Muscle of leg (tissue), 11 donors: ENCODE results near the gene INPP4B. TPM values are rescaled to one million over a fixed set of nuclear protein-coding genes. Genes with fewer than 3 reads are reported as not detected.

Experiments used
- DNase-seq: peaks from one replicate; pipeline ENCODE4 v3.0.0; 2013
- H3K27ac ChIP-seq: one replicate; pipeline ENCODE4 v1.5.1; 2013; ENCODE audit warnings: mild to moderate bottlenecking, low read length, control low read depth
- H3K27me3 ChIP-seq: one replicate; pipeline ENCODE4 v1.6.1; 2013; ENCODE audit warnings: low read length; ENCODE audit not compliant: control insufficient read depth, insufficient read depth
- H3K36me3 ChIP-seq: one replicate; pipeline ENCODE4 v1.6.1; 2013; ENCODE audit warnings: low read length; ENCODE audit not compliant: control insufficient read depth, insufficient read depth
- H3K4me1 ChIP-seq: one replicate; pipeline ENCODE4 v1.6.1; 2013; ENCODE audit warnings: low read length; ENCODE audit not compliant: control insufficient read depth, insufficient read depth
- H3K4me3 ChIP-seq: one replicate; pipeline ENCODE4 v1.5.1; 2013; ENCODE audit warnings: low read length, control low read depth
- H3K9me3 ChIP-seq: replicated peaks from 2 replicates; pipeline ENCODE4 v1.6.1; 2013; ENCODE audit warnings: low read depth, low read length; ENCODE audit not compliant: control insufficient read depth
- WGBS: methylation state at CpG from one replicate; pipeline ENCODE4 v1.1.5; 2013; ENCODE audit warnings: missing lambda C conversion rate; ENCODE audit not compliant: insufficient coverage; 5-methylcytosine and 5-hydroxymethylcytosine counted together
- polyA plus RNA-seq, 8 donors: library from polyadenylated mRNA; unstranded; fragments of 120-200 nt; gene quantifications; one replicate each; pipeline versions ENCODE4 v1.2.1 to v1.2.3, GENCODE V29; 2013; ENCODE audit warnings: inconsistent platforms in 1 of 8, low replicate concordance in 1 of 8; ENCODE audit not compliant: insufficient read length in 8 of 8, insufficient read depth in 1 of 8
- total RNA-seq: library from RNA; stranded (reverse); fragments of 120-200 nt; gene quantifications from one replicate; pipeline ENCODE4 v1.2.4, GENCODE V29; 2013

The INPP4B gene
- total and polyA plus RNA-seq, 9 donors, result 15.7 to 55.1 (median 30.6) TPM

- Histone ChIP-seq H3K4me1 (no peaks in the 10 kb centered on the region), H3K4me3 (no peak overlapping the region), H3K27me3 (no peaks in the 10 kb centered on the region), H3K27ac (no peak overlapping the region), H3K36me3 (no peaks in the 10 kb centered on the region), H3K9me3 (no peaks in the 10 kb centered on the region)
- 68% methylated on average over 5 of the region's 5 CpGs for WGBS
- DNase-seq, result peak; percentile 5
Measured at GRCh38 chr4:142473218-142473959, 372.7 kb downstream of the INPP4B start.

- no peaks in the 10 kb centered on the region for H3K9me3 ChIP-seq
- no peak overlapping the region for H3K27ac ChIP-seq
- H3K27me3 ChIP-seq, result no peaks in the 10 kb centered on the region
- H3K4me3 ChIP-seq, result no peak overlapping the region
- 90% methylated on average over 4 of the region's 4 CpGs for WGBS
- no peaks in the 10 kb centered on the region for H3K4me1 ChIP-seq
- no peak for DNase-seq
- H3K36me3 ChIP-seq, result no peaks in the 10 kb centered on the region
Measured at GRCh38 chr4:142467088-142467487, 379.0 kb downstream of the INPP4B start.

- Histone ChIP-seq H3K27ac (no peak overlapping the region), H3K9me3 (no peaks in the 10 kb centered on the region), H3K36me3 (no peaks in the 10 kb centered on the region), H3K4me3 (no peak overlapping the region), H3K4me1 (no peaks in the 10 kb centered on the region), H3K27me3 (no peaks in the 10 kb centered on the region)
- DNase-seq, result no peak
- WGBS, result no CpG with 5 or more reads among the region's 1 CpG
Measured at GRCh38 chr4:142465526-142465925, 380.6 kb downstream of the INPP4B start.

- no CpG with 5 or more reads among the region's 2 CpGs for WGBS
Measured at GRCh38 chr4:142463206-142463605, 382.9 kb downstream of the INPP4B start.

GRCh38 chr4:142452161-142452855 lies 393.8 kb downstream of the INPP4B start:
- WGBS, result 58% methylated on average over 4 of the region's 6 CpGs
- Histone ChIP-seq H3K4me1 (no peaks in the 10 kb centered on the region), H3K36me3 (no peaks in the 10 kb centered on the region), H3K4me3 (no peak overlapping the region), H3K9me3 (no peaks in the 10 kb centered on the region), H3K27ac (no peak overlapping the region), H3K27me3 (no peaks in the 10 kb centered on the region)
- DNase-seq, result no peak

More at GRCh38 chr4:142463206-142463605, 382.9 kb downstream of the INPP4B start:
- no peak for DNase-seq
- Histone ChIP-seq H3K36me3 (no peaks in the 10 kb centered on the region), H3K27me3 (no peaks in the 10 kb centered on the region), H3K27ac (no peak overlapping the region), H3K9me3 (no peaks in the 10 kb centered on the region), H3K4me1 (no peaks in the 10 kb centered on the region), H3K4me3 (no peak overlapping the region)

GRCh38 chr4:142449771-142450373 lies 396.2 kb downstream of the INPP4B start:
- no peak for DNase-seq
- Histone ChIP-seq H3K36me3 (no peaks in the 10 kb centered on the region), H3K27me3 (no peaks in the 10 kb centered on the region), H3K4me3 (no peak overlapping the region), H3K9me3 (no peaks in the 10 kb centered on the region), H3K4me1 (no peaks in the 10 kb centered on the region), H3K27ac (no peak overlapping the region)
- WGBS, result 57% methylated on average over 1 of the region's 2 CpGs

GRCh38 chr4:142447009-142447408 lies 399.1 kb downstream of the INPP4B start:
- H3K36me3 ChIP-seq, result no peaks in the 10 kb centered on the region
- 86% methylated on average over 3 of the region's 3 CpGs for WGBS
- no peaks in the 10 kb centered on the region for H3K9me3 ChIP-seq
- no peaks in the 10 kb centered on the region for H3K27me3 ChIP-seq
- H3K4me1 ChIP-seq, result no peaks in the 10 kb centered on the region
- no peak overlapping the region for H3K27ac ChIP-seq
- no peak for DNase-seq
- no peak overlapping the region for H3K4me3 ChIP-seq

GRCh38 chr4:142443469-142443868 lies 402.6 kb downstream of the INPP4B start:
- no peaks in the 10 kb centered on the region for H3K36me3 ChIP-seq
- H3K9me3 ChIP-seq, result no peaks in the 10 kb centered on the region
- DNase-seq, result no peak
- H3K4me3 ChIP-seq, result no peak overlapping the region
- H3K4me1 ChIP-seq, result no peaks in the 10 kb centered on the region
- no CpG with 5 or more reads among the region's 5 CpGs for WGBS
- no peak overlapping the region for H3K27ac ChIP-seq
- no peaks in the 10 kb centered on the region for H3K27me3 ChIP-seq

- Histone ChIP-seq H3K4me1 (peaks cover 10% of the 10 kb centered on the region), H3K4me3 (no peak overlapping the region), H3K9me3 (no peaks in the 10 kb centered on the region), H3K27me3 (no peaks in the 10 kb centered on the region), H3K36me3 (no peaks in the 10 kb centered on the region), H3K27ac (no peak overlapping the region)
- 62% methylated on average over 2 of the region's 2 CpGs for whole genome bisulfite sequencing
- no peak for DNase-seq
Measured at GRCh38 chr4:142440093-142440492, 406.0 kb downstream of the INPP4B start.

- peak; percentile 65 for DNase-seq
- peak overlapping the region; percentile 37 for H3K27ac ChIP-seq
- 71% methylated on average over 8 of the region's 8 CpGs for WGBS
Measured at GRCh38 chr4:142435599-142436235, 410.4 kb downstream of the INPP4B start.

More at GRCh38 chr4:142435599-142436235, 410.4 kb downstream of the INPP4B start:
- no peaks in the 10 kb centered on the region for H3K27me3 ChIP-seq
- peaks cover 10% of the 10 kb centered on the region for H3K4me1 ChIP-seq
- H3K4me3 ChIP-seq, result no peak overlapping the region
- no peaks in the 10 kb centered on the region for H3K36me3 ChIP-seq
- H3K9me3 ChIP-seq, result no peaks in the 10 kb centered on the region
